GM21528 (cell line): ENCODE results near the gene LMF1.
"Not testable (repeated sequence)": the region's sequence is repeated elsewhere in the genome, so short reads cannot be mapped to it uniquely, and the experiment has no call there.

ENCODE experiments used
- ATAC-seq: cut with Tn5 transposase; IDR thresholded peaks from one replicate; pipeline ENCODE4 v1.9.1; 2021; ENCODE audit warnings: mild to moderate bottlenecking, moderate library complexity; ENCODE audit not compliant: unreplicated experiment, low FRiP score

Gene LMF1

DNA sequence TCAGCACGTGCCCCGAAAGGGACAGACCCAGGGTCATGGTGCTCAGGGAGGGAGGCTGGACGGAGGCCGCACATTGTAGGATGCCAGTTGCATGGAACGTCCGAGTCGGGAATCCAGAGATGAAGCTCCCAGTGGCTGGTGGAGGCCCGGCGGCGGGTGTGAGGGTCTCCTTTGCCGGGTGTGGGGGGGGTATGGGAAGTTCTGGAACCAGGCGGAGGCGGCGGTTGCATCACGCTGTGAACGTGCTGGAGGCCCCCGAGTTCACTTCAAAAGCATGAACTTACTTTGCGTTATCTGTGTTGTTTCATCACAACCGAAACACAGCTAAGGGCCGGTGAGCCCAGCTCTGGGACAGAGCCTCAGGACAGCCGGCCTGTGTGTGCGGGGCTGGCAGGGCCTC, 96.9 kb downstream of the LMF1 start:
- ATAC-seq: no peak

- ATAC-seq: no peak
Measured at GRCh38 chr16:873243-873661, 97.5 kb downstream of the LMF1 start.

- ATAC-seq: no peak
Measured at GRCh38 chr16:872436-873242, 98.1 kb downstream of the LMF1 start.

DNA sequence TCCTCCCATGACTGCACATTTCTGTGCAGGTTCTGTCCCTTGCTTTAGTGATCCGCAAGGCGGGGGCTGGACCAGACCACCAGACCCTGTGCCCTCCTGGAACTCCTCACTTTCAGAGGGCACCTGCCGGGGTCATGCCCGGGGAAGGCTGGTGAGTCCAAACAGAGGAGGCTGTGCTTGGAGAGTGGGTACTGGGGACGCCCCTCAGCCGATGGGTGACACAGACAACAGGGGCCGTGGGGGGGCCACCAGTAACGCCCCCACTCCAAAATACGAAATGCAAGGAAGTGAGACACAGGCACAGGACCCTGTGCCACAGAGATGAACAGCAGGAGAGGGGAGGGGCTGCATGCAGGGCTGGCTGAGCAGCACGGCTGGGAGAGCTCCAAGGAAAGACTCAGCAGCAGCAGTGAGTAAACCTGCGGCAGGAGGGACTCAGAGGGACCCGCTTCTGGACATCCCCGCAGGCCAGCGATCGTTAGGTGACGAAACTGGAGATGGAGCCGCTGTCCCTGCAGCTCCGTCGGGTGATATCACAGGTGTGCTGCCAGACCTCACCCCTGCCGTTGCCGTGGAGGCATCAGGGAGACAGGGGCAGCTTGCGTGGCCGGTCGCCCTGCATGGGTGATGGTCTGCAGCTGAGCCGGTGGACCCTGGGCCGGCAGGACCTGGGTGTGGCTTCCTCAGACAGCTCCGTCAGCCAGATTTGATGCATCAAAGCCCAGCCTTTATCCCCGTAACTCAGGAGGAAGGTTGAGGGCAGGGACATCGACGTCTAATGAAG, 99.0 kb downstream of the LMF1 start:
- no peak for ATAC-seq

DNA sequence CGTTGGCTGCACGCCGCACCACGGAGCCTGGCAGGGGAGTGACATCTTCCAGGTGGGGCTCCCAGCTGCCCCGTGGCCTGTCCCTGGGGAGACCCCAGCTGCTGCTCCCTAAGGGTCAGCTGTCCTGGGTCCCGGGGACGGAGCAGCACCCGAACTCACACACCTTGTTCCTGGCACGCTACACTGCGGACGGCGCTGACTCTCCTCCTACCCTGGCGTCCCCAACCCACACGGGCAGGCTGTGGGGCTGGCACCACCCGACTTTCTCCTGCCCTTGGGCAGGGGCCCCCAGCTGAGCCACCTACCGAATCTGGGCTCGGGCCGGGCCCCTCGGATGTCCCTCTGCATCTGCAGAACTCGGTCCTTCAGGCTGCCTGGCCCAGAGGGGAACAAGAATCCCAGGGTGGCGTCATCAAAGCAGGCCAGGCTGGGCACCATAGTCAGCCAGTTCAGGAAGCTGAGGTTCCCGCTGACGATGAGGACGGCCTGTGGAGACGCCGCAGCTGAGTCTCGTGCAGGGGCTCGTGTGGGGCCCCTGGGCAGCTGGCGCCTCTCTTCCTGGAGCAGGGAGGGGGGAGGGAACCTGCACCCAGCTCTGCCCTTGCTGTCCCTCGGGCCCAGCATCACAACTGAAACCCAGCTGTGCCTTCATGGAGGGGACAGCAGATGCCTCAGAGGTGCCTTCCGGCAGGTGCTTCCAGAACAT, 99.8 kb downstream of the LMF1 start:
- ATAC-seq: no peak

GRCh38 chr16:869823-870641, 100.8 kb downstream of the LMF1 start:
- no peak for ATAC-seq

DNA sequence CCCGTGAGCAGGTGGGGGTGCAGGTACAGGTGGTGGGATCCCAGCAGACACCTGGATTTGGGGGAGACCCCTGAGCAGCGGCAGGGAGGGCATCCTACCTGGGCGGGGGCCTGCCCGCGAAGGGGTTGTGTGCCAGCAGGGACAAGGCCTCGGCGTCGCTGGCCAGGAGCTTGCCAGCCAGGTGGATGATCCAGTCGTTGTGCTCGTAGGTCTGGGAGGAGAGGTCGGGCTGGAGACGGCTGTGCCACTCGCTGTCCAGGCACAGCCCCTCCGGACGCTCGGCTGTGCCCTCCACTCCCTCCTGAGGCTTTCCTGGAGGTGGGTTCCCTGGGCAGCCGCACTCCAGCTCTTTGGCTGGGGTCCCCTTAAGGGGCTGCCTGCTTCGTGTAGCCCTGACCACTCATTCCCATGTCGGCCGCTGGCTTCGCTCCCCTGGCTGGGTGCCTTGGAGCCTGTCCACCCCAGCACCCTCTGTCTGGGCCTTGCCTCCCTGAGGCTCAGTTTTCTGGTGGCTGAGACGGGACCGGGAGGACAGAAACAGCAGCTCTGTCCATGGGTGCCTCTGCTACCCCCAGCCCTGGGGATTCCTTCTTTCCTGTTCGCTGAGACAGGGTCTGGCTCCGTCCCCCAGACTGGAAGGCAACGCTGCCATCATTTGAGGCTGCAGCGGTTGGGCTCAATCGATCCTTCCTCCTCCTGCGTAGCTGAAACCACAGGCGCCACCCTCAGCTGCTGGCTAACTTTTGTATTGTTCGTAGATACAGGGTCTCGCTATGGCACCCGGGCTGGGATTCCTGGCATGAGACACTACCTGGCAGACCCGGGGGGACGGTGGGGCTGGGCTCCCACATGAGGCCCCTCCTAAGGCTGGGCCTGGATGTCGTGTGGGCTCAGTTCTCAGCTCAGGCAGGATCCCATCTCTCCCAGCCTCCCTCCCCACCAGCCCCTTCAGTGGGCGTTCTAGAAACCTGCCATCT, 101.7 kb downstream of the LMF1 start:
- ATAC-seq: no peak

DNA sequence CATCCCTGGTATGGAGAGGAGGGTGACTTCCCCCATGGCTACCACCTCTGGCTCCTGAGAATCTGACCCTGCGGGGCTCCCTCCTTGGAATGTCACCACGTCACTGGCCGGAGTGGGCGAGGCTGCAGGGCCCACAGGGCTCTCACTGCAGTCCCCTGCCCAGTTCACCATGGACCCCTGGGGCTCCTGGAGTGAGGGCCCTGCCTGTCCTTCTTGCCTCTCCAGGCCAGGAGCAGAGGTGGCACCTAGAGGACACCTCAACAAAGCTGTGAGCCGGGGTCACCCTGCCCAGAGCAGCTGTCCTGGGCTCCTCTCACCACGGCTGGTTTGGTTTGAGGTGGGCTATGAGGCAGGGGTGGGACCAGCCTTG, 102.4 kb downstream of the LMF1 start:
- no peak for ATAC-seq

- no peak for ATAC-seq
Measured at GRCh38 chr16:867421-868385, 103.1 kb downstream of the LMF1 start.

DNA sequence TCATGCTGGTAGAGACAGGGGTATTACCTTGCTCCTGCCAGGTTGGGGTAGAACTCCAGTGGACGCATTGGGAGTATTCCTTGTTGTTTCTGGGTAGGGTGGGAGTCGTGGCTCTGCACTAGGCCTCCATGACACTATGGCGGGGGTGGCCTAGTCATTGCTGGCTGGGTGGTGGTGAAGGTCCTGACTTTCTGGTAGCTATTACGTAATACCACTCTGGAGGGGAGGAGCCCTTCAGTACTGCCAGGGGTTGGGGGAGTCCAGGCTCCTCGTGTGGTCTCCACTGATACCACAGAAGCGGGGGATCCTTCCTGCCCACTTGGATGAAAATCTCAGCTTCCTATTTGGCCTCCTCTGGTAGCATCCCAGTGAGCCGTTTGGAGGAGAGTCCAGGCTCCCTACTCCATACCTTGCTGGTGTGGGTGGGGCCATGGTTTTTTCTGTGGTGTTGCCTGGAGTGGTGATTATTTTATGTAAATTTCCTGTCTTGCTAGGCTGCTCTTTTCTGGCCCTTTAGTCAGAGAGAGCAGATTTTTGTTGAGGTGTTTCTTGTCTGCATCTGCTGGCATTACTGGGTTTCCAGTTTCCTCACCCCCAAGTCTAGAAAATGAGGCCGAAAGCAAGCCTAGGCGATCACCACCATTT, 104.4 kb downstream of the LMF1 start:
- no peak for ATAC-seq

DNA sequence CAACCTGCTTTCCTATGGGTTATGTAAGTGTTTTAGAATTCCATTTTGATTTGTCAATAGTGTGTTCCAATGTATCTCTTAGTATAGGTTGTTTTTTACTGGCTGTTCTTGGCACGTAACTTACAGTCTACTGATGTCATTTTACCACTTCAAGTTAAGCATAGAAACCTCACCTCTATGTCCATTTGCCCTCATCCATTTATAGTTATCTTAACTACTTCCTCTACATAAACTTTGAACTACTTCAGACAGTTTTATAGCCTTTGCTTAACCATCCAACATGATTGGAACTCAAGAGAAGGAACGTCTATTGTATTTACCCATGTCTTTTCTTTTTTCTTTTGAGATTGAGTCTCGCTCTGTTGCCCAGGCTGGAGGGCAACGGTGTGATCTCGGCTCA, 105.8 kb downstream of the LMF1 start:
- ATAC-seq: no peak

- no peak for ATAC-seq
Measured at GRCh38 chr16:861446-861845, 109.3 kb downstream of the LMF1 start.

DNA sequence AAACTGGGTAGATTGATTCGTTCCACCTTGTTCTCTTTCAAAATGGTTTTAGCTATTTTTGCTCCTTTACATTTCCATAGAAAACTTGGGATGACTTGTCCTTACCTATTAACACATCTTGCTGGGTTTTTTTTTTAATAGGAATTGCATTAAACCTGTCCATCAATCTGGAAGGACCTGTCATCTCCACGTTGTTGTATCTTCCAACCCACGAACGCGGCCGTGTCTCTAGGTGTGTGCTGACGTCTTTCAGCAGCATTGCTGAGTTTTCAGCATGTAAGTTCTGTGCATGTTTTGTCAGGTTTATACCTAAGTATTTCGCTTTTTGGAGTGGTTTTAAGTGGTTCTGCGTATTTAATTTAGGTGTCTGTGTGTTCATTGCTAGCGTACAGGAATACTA, 109.9 kb downstream of the LMF1 start:
- ATAC-seq: no peak

DNA sequence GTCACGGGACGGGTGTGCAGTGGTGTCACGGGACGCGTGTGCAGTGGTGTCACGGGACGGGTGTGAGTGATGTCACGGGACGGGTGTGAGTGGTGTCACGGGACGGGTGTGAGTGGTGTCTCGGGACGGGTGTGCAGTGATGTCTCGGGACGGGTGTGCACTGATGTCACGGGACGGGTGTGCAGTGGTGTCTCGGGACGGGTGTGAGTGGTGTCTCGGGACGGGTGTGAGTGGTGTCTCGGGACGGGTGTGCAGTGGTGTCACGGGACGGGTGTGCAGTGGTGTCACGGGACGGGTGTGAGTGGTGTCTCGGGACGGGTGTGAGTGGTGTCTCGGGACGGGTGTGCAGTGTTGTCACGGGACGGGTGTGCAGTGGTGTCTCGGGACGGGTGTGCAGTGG, 111.8 kb downstream of the LMF1 start:
- not testable (repeated sequence) for ATAC-seq

DNA sequence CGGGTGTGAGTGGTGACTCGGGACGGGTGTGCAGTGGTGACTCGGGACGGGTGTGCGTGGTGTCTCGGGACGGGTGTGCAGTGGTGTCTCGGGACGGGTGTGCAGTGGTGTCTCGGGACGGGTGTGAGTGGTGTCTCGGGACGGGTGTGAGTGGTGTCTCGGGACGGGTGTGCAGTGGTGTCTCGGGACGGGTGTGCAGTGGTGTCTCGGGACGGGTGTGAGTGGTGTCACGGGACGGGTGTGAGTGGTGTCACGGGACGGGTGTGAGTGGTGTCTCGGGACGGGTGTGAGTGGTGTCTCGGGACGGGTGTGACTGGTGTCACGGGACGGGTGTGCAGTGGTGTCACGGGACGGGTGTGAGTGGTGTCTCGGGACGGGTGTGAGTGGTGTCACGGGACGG, 112.3 kb downstream of the LMF1 start:
- not testable (repeated sequence) for ATAC-seq

GRCh38 chr16:856811-857210, 114.0 kb downstream of the LMF1 start:
- ATAC-seq: no peak

DNA sequence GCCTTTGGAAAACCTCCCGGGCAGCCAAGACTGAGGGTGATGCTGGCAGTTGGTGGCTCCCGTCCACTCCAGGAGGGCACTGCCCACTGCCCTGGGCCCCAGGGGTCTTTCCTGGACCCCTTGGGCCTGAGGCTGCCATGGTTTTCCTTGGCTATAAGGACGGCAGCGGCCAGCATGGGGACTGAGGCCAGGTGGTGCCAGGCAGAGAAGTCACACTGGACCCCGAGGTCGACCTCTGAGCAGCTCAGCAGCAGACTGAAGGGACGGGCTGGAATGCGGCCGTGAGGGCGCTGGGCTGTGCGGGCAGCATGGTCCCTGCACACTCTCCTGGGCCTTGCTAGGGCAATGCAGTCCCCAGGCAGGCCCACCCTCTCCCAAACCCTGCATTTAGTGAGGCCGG, 114.7 kb downstream of the LMF1 start:
- ATAC-seq: no peak

- no peak for ATAC-seq
Measured at GRCh38 chr16:855471-855870, 115.3 kb downstream of the LMF1 start.
